Epithelial cell of proximal tubule (primary cell): Measurements from ENCODE around the gene SBNO2. TPM values are rescaled to one million over a fixed set of nuclear protein-coding genes. Genes with fewer than 3 reads are reported as not detected.

ENCODE experiments used
- DNase-seq: peaks from one replicate; pipeline ENCODE4 v3.0.0-alpha.2; 2011; ENCODE audit warnings: low read depth
- H3K4me3 ChIP-seq: 2 replicates; pipeline ENCODE4 v1.5.1; 2011; ENCODE audit warnings: low read depth, mild to moderate bottlenecking, low read length
- CTCF ChIP-seq: conservative IDR thresholded peaks from 2 replicates; pipeline ENCODE4 v1.5.1; 2012; ENCODE audit warnings: low read depth, mild to moderate bottlenecking, low read length
- total RNA-seq: library from RNA; depleted of rRNA; stranded (reverse); fragments of >200 nt; gene quantifications from 2 replicates; pipeline ENCODE4 v1.2.3, GENCODE V29; 2015

SBNO2 gene
- total RNA-seq, 1 donor from 2014 or later: 56.2 TPM

GRCh38 chr19:1112268-1113029 is 61.6 kb downstream of the SBNO2 start:
- no peak for DNase-seq
- no peak for TF ChIP-seq CTCF
- no peak overlapping the region for H3K4me3 ChIP-seq

GRCh38 chr19:1111641-1112267 is 62.3 kb downstream of the SBNO2 start:
- H3K4me3 ChIP-seq: no peak overlapping the region
- no peak for DNase-seq
- no peak for TF ChIP-seq CTCF

GRCh38 chr19:1110809-1111640 is 63.0 kb downstream of the SBNO2 start:
- TF ChIP-seq CTCF: no peak
- no peak for DNase-seq
- no peak overlapping the region for H3K4me3 ChIP-seq

GRCh38 chr19:1109697-1110671 is 64.1 kb downstream of the SBNO2 start:
- no peak overlapping the region for H3K4me3 ChIP-seq
- TF ChIP-seq CTCF: no peak
- DNase-seq: no peak

GRCh38 chr19:1109032-1109551 is 65.0 kb downstream of the SBNO2 start:
- no peak for TF ChIP-seq CTCF
- H3K4me3 ChIP-seq: no peak overlapping the region
- no peak for DNase-seq
